ENCODE measurements around the gene RPS24. TPM values are rescaled to one million over a fixed set of nuclear protein-coding genes. Genes with fewer than 3 reads are reported as not detected.
A peak's percentile ranks its signal among the peaks of the same experiment; 100 is the strongest.
"Not testable (repeated sequence)": the region's sequence is repeated elsewhere in the genome, so short reads cannot be mapped to it uniquely, and the experiment has no call there.

The RPS24 gene
- total RNA-seq, 1 donor from 2014 or later: 691 TPM

DNA sequence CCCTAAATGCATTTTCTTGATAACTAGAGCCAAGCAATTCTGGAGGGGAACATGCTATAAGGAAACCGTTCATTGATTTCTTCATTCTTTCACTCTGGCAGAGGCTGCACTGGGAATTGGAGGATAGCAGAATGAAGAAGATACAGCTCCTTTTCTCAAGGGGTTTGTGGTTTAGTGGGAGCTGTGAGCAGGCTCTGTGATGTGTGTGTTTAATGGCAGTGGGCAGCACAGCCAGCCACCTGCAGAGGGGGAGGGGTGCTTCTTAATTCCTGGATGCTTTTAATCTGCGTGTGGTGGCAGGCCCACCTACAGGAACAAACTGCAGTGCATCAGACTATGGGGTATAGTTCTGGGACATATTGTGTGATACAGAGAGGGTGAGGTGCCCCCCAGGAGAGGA is 31.9 kb downstream of the RPS24 start:
- peaks cover 5% of the 10 kb centered on the region for H3K4me1 Mint-ChIP-seq (ENCODE audit: low read depth, unreplicated experiment)
- DNase-seq: no peak
- peaks cover 3% of the 10 kb centered on the region for H3K9me3 Mint-ChIP-seq (ENCODE audit: unreplicated experiment)
- H3K27ac Mint-ChIP-seq (ENCODE audit: unreplicated experiment): no peak overlapping the region
- TF ChIP-seq, protein P1, sequence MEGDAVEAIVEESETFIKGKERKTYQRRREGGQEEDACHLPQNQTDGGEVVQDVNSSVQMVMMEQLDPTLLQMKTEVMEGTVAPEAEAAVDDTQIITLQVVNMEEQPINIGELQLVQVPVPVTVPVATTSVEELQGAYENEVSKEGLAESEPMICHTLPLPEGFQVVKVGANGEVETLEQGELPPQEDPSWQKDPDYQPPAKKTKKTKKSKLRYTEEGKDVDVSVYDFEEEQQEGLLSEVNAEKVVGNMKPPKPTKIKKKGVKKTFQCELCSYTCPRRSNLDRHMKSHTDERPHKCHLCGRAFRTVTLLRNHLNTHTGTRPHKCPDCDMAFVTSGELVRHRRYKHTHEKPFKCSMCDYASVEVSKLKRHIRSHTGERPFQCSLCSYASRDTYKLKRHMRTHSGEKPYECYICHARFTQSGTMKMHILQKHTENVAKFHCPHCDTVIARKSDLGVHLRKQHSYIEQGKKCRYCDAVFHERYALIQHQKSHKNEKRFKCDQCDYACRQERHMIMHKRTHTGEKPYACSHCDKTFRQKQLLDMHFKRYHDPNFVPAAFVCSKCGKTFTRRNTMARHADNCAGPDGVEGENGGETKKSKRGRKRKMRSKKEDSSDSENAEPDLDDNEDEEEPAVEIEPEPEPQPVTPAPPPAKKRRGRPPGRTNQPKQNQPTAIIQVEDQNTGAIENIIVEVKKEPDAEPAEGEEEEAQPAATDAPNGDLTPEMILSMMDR (IDR thresholded peaks at IDR 0.05; ENCODE audit: partially characterized antibody, unreplicated experiment): no peak
- peaks cover 2% of the 10 kb centered on the region for H3K27me3 Mint-ChIP-seq (ENCODE audit: unreplicated experiment)
- peaks cover 4% of the 10 kb centered on the region for H3K36me3 Mint-ChIP-seq (ENCODE audit: unreplicated experiment)
- H3K4me3 Mint-ChIP-seq (ENCODE audit: unreplicated experiment): peak overlapping the region; percentile 18

DNA sequence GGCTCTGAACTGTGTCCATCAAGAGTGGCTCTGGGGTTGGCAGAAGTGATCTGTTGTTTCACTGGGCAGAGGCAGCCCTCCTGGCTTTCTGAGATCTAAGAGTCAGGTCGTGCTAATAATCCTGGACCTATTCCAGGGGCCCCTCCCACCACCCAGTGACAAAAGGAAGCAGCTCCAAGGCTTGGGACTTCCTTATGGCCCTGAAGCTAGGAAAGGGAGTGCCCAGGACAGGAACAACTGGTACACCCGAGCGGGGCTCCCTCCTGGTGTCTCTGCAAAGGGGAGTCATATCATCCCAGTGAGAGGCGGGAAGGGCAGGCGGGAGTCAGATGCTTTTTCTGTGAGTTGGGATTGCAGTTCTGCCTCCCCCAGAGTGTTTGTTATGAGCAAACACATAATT is 32.3 kb downstream of the RPS24 start:
- Mint-ChIP-seq H3K9me3 (ENCODE audit: unreplicated experiment) (peaks cover 3% of the 10 kb centered on the region), H3K4me1 (ENCODE audit: low read depth, unreplicated experiment) (peaks cover 4% of the 10 kb centered on the region), H3K27me3 (ENCODE audit: unreplicated experiment) (peaks cover 2% of the 10 kb centered on the region), H3K27ac (ENCODE audit: unreplicated experiment) (no peak overlapping the region), H3K36me3 (ENCODE audit: unreplicated experiment) (peaks cover 4% of the 10 kb centered on the region), H3K4me3 (ENCODE audit: unreplicated experiment) (no peak overlapping the region)
- TF ChIP-seq, protein P1 (IDR thresholded peaks at IDR 0.05; ENCODE audit: partially characterized antibody, unreplicated experiment): no peak
- no peak for DNase-seq

DNA sequence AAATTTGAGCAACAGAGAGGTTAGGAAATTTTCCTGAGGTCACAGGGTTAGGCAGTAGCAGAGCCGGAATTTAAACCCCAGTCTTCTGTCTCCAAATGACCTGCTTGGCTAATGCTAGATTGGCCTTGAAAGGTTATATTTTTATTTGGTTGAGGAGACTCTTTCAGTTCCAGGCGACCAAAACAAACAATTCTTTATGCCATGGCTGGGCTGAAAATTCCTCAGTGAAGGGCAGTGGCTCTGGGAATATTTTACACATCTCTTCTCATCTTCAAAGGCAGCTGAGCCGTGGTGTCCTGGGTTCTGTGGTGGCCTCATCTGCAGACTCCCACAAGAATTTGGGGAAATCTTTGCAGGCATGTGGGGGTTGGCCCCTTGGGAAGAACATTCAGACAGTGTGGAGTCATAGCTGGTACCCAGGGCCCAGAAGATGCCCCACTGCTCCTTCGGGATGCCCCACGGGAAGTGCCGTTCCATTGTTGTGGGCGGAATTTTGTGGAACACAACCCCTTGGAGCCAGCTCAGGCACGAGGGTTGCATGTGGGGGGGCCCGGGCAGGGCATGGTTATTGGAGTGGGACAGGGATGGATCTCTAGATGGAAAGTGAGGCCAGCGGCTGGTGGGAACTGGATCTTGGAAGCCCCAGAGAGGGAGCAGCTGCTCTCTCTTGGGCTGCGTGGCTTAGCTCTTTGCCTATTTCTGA is 33.2 kb downstream of the RPS24 start:
- H3K27ac Mint-ChIP-seq (ENCODE audit: unreplicated experiment): no peak overlapping the region
- TF ChIP-seq, protein P1 (IDR thresholded peaks at IDR 0.05; ENCODE audit: partially characterized antibody, unreplicated experiment): no peak
- H3K36me3 Mint-ChIP-seq (ENCODE audit: unreplicated experiment): peaks cover 4% of the 10 kb centered on the region
- H3K4me1 Mint-ChIP-seq (ENCODE audit: low read depth, unreplicated experiment): peaks cover 4% of the 10 kb centered on the region
- H3K4me3 Mint-ChIP-seq (ENCODE audit: unreplicated experiment): no peak overlapping the region
- H3K27me3 Mint-ChIP-seq (ENCODE audit: unreplicated experiment): peaks cover 2% of the 10 kb centered on the region
- DNase-seq: no peak
- H3K9me3 Mint-ChIP-seq (ENCODE audit: unreplicated experiment): peaks cover 3% of the 10 kb centered on the region

DNA sequence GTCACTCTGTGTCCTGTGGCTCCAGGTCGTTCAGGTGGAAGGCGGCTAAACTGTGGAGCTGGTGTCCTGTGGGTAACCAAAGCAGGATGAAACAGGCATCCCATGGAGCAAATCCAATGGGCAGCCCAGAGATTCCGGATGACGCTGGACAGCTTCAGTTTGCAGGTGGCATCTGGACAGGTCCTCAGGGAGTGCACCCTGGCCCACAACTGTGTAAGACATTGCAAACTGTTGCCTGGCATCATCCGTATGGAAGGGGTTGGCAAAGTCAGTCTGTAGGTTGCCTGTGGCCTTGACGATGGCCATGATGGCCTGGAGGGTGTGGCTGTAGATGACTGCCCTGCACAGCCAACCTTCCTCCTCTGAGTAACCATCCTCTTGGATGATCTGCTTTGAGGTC is 35.5 kb downstream of the RPS24 start:
- Mint-ChIP-seq H3K27me3 (ENCODE audit: unreplicated experiment) (peaks cover 2% of the 10 kb centered on the region), H3K4me1 (ENCODE audit: low read depth, unreplicated experiment) (peaks cover 4% of the 10 kb centered on the region), H3K36me3 (ENCODE audit: unreplicated experiment) (peaks cover 5% of the 10 kb centered on the region), H3K27ac (ENCODE audit: unreplicated experiment) (no peak overlapping the region), H3K4me3 (ENCODE audit: unreplicated experiment) (no peak overlapping the region), H3K9me3 (ENCODE audit: unreplicated experiment) (peaks cover 3% of the 10 kb centered on the region)
- TF ChIP-seq, protein P1 (IDR thresholded peaks at IDR 0.05; ENCODE audit: partially characterized antibody, unreplicated experiment): no peak
- DNase-seq: no peak

DNA sequence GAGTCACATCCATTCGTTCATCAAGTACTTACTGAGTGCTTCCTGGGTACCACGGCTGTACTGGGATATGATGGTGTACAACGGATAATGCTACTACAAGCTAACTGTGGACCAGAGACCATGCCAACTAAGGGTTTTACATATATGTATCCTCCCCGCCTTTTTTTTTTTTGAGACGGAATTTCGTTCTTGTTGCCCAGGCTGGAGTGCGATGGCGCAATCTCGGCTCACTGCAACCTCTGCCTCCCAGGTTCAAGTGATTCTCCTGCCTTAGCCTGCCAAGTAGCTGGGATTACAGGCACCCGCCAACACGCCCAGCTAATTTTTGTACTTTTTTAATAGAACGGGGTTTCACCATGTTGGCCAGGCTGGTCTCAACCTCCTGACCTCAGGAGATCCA is 36.4 kb downstream of the RPS24 start:
- not testable (repeated sequence) for H3K36me3 Mint-ChIP-seq (ENCODE audit: unreplicated experiment); H3K4me3 Mint-ChIP-seq (ENCODE audit: unreplicated experiment); H3K9me3 Mint-ChIP-seq (ENCODE audit: unreplicated experiment); H3K27me3 Mint-ChIP-seq (ENCODE audit: unreplicated experiment); H3K4me1 Mint-ChIP-seq (ENCODE audit: low read depth, unreplicated experiment); H3K27ac Mint-ChIP-seq (ENCODE audit: unreplicated experiment); DNase-seq
